Stimulated activated CD4-positive, alpha-beta T cell treated with anti-CD3 and anti-CD28 coated beads, Interleukin-2, amount 100 ng/mL, for 4 hours (primary cell): ENCODE measurements around the gene MYOG.

Experiments used
- DNase-seq: peaks from one replicate; pipeline ENCODE4 v3.0.0-alpha.2; 2020; ENCODE audit warnings: low read depth

Gene MYOG

DNA sequence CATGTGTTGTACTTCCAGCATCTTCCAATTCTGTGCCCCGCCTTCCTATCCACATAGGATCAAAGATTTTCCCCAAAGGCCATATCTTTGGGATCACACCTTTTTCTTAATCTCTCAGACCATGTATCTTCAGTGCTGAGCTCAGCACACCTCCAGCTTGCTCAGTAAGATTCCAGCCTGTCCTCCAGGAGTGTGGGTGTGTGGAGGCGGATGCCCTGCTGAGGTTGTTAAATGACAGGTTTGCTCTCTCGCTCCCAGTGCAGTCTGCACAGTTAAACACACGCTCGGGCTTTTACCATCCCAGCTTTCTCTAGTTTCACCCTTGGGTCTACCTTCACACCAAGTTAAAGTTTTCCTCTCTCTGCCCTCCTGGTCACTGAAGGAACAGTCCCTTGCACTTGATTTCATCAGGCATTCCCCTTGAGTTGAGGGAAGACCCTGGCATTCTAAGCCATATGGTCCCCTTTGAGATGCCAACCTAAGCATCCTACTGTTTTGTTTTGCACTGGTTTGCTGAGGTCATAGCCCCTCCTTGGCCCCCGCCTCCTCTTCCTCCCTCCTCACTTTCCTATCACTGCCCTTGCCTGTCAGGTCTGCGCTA lies 13.7 kb downstream of the MYOG start:
- no peak for DNase-seq

DNA sequence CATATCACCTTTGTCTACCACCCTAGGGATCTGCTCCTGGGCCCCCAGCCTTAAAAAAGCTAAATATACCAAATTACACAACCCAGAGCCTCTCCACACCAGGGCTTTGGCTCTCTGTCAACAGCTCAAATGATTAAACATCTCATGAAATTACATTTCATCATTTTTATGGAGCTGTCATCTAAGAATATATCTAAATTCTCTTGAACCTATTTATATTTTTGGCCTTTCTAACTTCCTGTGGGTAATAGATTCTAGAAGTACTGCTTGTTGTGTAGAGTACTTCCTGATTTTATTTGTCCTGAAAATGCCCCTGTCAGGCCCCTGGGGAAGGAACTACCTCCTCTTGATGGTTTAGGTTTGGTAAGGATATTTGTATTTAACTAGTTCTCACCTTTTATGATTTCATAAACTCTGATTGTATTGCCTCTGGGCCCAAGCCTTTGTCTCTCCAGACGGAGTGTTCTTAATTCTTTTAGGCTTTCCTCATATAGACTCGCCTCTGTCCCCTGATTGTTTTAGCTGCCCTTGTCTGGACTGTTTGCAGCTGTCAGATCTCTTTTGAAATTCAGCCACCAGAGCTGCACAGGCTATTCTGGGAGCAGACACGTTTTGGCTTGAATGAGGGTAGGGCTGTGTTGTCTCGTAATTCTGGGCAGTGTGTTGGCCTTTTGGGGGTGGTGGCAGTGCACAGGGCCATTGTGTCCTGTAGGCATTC lies 16.6 kb downstream of the MYOG start:
- no peak for DNase-seq

DNA sequence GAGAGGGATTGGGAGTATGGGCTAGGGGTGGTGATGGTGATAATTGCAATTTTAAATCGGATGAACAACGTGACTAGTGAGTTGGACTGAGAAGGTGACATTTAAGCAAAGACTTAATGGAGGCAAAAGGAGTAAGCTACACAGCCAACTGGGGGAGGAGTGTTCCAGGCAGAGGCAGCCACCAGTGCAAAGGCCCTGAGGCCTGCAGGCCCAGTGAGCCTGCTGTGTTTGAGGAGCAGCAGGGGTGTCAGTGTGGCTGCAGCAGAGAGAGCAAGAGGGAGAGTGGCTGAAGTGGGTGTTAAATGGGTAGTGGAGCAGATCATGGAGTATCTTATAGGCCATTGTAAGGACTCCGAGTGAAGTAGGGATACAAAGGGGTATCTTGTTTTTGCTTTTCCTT lies 18.8 kb downstream of the MYOG start:
- DNase-seq, result no peak

DNA sequence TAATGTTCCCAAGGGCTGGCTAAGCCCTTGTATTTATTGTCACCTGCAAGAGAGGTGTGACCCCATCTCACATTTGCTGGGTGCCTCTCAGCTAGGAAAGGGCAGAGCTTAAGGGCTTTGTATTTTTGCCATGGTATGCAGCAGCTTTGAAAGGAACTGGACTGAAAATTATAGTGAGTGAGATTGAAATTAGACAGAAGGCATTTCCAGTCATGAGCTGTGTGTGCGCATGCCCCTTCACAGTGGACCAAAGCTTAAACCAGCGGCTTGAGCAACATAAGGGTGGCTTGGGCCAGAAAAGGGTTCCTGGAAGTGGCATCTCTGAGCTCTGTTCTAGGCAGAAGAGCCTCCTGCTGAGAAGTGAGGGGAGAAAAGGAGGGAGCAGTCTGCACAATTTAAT lies 19.8 kb downstream of the MYOG start:
- no peak for DNase-seq

DNA sequence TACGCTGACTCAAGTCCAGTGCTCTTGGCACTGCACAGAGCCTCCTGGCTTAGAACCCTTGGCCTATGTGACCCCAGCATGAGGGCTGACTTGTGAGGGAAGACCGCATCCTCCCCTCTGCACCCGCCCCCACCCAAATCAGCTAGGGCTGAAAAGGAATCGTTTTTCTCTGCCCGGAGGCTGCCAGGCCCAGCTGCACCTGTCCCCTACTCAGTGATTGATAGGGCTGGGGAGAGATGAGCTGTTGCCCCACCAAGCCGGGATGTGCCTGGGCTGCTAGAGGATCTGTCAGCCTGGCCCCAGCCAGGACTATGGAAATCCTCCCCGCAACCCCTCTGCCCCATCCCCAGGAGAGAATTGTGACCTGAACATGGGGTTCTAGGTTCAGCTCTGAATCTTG lies 20.6 kb downstream of the MYOG start:
- DNase-seq, result no peak

DNA sequence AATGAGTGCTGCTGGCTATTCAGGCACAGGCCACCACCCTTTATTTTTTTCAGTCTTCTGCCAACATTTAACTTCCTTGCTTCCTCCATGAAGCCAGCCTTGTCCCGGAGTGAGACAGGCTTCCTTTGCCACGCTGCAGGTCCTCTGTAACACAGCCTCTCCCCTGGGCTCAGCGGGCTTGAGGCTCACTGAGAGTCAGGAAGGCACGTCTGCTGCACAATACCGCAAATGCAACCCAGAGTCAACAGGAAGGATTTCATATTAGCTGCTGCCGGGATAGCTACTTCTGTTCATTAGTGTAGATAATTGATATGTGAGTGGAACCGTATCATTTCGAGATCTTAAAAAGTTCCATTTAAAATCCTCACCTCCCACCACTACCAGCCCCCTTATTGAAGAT lies 22.5 kb downstream of the MYOG start:
- DNase-seq, result no peak

DNA sequence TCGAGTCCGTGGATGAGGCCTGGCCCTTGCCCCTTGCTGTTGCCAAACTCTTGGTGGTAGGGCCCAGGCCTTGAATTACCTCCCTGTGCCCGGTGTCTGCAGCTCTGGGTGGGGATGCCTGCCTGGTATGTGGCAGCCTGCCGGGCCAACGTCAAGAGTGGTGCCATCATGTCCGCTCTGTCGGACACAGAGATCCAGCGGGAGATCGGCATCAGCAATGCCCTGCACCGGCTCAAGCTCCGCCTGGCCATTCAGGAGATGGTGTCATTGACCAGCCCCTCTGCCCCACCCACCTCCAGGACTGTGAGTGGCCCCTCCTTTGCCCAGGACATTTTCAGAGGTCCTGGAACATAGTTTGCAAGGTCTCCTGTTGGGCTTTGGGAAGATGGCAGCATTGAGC lies 25.7 kb downstream of the MYOG start:
- no peak for DNase-seq

DNA sequence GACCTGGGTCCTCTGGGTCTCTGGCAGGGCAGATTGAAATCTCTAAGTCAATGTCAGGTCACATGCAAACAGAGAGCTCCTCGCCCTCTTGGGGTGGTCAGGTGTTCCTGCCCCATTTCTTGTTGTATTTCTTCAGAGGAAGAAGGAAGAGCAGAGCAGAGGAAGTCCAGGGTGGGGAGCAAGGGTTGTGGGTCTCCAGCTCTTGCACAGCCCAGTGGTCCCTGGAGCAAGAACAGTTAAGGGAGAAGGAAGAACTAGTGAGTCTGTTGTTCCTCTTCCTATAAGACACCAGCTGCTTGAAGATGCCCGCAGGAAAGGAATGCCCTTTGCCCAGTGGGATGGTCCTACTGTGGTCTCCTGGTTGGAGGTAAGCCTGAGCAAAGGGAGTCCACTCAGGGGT lies 26.3 kb downstream of the MYOG start:
- DNase-seq, result no peak

DNA sequence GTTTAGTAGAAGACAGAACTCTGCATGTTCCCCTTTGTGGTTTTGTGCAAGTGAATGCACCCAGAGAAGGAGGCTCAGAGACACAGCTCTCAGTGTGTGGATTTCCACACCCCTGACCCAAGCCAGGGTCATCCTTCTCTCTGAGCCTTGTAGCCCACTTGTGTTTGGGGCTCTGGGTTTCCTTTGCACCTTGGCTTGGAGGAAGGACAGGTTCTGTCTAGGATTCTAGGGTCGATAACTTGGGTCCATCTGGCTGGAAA lies 27.2 kb downstream of the MYOG start:
- DNase-seq, result no peak

DNA sequence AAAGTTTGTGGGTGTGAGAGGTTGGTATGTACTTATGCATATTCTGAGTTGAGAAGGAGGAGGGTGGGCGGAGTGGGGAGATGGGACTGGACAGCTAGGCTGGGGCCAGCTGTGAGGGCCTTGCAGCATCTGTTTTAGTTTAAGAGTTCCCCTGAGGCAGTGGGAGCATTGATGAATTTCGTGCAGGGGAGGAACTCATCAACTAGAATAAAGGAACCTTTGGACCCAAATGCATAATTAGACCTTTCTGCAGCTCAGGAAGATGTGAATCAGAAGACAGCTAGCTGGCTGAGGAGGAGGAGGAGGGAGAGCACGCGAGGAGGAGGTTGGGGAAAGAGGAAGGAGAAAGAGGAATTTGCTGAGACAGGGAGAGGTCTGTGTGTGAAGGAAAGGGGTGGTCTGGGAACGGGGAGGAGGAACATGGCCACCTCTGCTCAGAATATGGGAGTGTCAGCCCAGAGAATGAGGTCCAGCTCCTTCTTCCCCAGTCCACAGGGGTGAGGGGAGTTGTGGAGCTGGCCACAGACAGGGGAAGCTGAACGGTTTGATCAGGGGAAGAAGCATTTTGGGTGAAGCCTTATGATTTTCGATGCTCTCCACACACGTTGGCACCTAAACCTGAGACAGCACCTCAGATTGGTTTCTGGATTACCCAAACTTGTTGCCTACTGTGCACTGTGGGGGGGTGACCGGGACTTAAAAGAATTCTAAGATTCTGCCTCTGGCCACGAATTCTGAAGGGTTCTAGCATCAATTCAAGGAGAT lies 27.7 kb downstream of the MYOG start:
- no peak for DNase-seq

DNA sequence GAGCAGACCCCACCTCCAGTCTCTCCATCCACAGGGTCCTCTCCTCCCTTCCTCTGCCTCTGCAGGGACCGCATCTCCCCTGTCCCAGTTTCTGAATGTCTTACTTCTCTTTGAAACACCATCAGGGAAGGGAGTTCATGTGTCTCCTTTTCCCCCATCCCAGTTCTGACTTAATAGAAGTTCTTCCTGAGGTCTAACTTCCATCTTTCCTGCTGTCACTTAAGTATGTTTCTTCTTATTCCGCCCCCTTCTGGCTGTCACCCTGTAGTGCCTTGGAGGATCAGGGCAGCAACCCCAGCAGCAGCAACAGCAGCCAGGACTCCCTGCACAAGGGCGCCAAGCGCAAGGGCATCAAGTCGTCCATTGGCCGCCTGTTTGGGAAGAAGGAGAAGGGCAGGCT lies 29.3 kb downstream of the MYOG start:
- no peak for DNase-seq

DNA sequence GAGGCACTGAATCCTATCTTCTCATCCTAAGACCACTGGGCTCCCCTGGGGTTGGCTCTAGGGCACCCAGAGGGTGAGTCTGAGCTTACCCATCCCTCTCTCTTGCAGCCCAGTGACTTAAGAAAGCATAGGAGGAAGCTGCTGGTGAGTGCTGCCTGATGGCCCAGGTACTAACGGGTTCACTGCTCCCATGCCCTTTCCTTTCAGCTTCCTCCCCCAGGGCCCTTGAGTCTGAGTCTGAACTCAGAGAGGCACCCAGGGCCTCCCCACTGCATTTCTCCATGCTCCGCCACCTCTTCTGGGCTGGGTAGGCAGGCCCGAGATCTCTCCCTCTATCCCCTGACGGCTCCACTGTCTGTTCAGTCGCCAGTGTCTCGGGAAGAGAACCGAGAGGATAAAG lies 29.8 kb downstream of the MYOG start:
- DNase-seq, result no peak

DNA sequence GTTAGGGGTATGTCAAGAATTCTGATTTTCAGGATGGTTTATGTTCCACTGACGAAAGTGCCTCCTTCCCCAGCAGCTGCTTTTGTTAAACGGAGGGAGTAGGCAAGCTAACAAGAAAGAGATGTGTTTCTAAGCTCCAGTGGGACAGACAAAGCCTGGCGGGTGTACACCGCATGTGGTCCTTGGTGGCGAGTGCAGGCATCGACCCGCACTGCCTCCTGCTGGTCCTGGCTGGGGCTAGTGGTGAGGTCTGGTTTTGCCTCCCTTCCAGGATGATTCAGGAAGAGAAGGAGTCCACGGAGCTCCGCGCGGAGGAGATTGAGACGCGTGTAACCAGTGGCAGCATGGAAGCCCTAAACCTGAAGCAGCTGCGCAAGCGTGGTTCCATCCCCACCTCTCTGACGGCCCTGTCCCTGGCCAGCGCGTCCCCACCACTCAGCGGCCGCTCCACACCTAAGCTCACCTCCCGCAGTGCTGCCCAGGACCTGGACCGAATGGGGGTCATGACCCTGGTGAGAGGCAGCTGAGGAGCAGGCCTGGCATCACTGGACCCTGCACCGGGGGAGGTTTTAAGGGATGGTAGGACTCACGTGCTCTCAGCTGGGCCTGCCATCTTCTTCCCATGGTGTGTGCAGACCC lies 30.5 kb downstream of the MYOG start:
- no peak for DNase-seq

DNA sequence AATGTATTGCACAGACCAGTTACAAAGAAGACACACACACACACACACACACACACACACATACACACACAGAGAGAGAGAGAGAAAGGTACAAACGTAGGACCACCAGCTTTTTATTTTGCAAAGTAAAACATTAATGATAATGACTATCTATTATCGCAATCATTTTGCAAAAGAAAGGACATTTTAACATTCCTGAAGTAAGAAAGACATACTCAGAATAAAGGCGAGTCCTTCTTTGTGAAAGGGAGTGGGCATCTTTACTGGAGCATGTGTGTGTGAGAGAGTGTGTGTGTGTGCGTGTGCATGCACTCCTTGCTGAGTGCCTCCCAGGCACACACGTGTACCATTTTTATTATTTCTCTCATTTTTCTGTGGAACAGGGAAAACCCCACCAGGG lies 31.2 kb downstream of the MYOG start:
- no peak for DNase-seq

DNA sequence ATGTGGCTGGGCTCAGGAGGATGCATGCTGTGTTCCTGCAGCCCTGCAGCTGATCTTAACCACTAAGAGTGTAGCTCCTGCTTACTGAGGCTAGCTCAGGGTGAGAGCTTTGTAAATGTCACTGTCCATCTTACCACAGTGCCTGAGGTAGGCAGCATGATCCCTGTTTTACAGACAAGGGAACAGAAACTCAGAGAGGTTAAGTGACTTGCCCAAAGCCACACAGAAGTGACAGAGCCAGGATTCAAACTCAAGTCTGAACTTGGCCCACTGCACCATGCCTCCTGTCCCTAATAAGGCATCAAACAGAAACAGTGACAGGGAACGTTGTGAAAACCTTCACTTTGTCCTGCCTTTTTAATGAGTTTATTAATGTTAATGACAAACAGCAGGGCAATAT lies 31.6 kb downstream of the MYOG start:
- DNase-seq, result no peak

DNA sequence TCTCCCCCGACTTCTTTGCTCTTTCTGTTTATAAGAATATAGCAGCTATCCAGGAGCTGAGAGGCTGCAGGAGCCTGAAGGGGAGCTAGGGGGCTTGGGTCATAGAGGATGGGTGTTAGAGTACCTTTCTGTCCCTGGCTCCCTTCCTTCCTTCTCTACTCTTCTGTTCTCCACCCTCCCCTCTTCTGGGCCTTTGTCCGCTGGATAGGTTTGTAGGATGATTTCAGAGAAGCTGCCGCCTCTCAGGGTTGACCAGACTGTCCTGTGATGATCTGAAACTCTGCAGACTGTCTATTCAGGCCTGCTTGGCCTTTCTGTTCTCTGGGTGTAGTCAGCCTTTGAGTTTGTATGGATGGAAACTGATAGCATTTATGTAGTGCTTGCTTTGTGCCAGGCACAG lies 33.2 kb downstream of the MYOG start:
- no peak for DNase-seq

DNA sequence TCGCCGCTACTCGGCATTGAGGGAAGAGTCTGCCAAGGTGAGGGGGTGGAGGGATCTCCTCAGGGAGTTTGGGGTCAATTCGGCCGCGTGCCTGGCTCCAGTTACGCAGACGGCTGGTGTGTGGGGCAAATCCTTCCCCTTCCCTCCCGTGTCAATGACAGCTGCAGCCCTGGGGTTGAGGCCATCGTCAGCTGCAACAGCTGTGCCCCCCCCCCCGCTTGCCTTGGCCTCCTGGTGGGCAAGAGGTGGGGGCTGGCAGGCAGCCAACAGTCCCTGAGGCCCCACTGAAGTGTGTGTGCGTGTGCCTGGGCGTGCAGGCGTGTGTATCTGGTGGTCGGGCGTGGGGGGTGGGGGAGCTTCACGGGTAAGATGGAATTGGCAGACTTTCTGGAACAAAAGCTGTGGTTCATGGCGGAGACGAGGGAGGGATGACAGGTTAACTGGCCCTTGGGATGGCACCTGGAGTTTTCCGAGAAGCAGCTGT lies 33.9 kb downstream of the MYOG start:
- DNase-seq, result no peak

DNA sequence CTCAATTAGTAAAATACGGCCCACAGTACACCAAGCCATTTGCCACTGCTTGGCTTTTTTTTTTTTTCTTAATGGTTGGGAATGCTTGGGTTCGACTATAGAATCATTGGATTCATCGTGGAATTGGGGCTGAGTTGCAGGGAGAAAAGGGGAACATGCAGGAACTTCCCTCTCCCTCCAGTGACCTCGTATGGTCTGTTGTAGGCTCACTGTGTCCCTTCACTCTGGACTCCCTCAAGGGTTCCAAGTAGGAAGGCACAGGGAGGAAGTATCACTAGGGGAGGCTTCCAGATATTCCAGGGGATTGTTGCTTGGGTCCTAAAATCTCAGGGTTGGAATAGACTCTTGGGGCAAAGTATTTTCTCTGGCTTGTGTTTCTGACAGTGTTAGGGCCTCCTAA lies 35.0 kb downstream of the MYOG start:
- no peak for DNase-seq

DNA sequence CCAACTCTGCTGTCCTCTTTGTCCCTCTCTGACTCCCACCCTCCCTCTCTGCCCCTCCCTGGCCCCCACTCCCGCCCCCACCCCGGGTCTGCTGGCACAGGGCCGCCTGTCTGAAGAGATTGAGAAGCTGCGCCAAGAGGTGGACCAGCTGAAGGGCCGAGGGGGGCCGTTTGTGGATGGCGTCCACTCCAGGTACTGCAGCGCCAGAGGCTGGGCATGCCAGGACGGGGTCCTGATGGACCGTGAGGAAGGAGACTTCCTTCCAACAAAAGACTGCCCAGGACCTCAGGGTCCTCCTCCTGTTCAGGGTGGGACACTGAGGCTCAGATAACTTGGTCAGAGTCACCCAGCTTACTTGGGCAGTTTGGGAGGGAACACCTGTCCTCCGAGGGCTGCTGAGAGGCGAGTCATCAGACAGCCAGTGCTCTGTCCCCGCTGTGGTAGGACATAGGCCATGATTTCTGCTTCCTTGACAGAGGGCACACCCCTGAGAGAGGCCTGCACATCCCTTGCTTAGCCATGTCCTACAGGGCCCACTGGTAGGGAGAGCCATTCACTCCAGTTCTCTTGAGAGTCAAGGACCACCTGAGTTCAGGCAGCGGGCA lies 36.1 kb downstream of the MYOG start:
- no peak for DNase-seq

DNA sequence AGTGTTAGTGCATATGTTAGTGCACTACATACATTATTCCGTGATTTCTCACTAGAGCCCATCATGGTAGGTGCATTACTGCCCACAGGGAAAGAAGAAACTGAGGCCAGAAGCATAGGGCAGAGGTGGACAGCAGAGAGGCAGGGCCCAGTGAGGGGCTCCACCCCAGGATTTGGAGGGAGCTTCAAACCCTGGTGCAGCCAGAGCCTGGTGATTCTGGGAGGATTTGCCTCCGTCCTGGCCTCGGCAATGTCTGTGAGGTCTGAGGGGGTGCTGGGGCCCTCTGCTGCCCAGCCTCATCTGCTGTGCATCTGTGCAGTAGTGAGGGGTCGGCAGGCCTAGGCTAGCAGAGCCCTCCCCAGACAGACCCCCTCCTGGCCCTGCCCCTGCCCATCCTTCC lies 36.7 kb downstream of the MYOG start:
- no peak for DNase-seq

DNA sequence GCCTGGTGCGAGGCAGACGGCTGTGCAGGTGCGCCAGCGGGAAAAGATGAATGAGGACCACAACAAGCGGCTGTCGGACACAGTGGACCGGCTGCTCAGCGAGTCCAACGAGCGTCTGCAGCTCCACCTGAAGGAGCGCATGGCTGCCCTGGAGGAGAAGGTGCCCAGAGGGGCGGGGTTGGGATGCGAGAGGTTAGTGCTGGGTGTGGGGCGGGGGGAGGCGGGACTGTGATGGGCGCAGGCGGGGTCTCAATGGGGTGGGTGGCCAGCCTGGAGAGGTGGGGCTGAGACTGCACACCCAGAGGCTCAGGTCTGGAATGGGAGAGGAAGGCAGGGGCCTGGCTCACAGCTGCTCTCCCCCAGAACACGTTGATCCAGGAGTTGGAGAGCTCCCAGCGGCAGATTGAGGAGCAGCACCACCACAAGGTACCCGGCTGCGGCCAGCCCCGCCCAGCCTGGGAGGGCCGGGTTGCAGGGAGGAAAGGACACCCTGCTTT lies 37.2 kb downstream of the MYOG start:
- no peak for DNase-seq

DNA sequence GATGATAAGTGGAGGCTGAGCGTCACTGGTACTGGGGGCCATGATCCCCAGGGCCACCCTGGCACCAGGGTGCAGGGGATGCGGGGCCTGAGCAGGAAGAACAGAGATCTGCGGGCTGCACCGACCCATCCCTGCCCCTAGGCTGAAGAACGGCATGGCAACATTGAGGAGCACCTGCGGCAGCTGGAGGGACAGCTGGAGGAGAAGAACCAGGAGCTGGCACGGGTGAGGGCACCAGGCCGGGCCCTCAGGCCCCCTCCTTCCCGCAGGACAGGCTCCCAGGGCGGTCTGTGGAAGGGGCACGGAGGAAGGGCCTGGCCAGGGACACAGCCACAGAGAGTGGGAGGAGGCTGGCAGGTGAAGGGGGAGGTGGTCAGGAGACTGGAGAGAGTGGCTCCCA lies 37.7 kb downstream of the MYOG start:
- no peak for DNase-seq
